Parathyroid adenoma (tissue), 2 donors: ENCODE data around the gene CFAP77.

Experiments used
- H2AFZ ChIP-seq: fragments of 300-600 bp; sonication (generic); one replicate; pipeline ENCODE4 v1.7.0; 2017; ENCODE audit warnings: antibody characterized with exemption, mild to moderate bottlenecking
- H3K27ac ChIP-seq: fragments of 300-600 bp; sonication (generic); one replicate; pipeline ENCODE4 v1.7.0; 2017
- H3K27me3 ChIP-seq: fragments of 300-600 bp; sonication (generic); one replicate; pipeline ENCODE4 v1.7.0; 2017; ENCODE audit warnings: low read length; ENCODE audit not compliant: control insufficient read depth, insufficient read depth
- H3K36me3 ChIP-seq: fragments of 300-600 bp; sonication (generic); one replicate; pipeline ENCODE4 v1.7.0; 2017; ENCODE audit warnings: low read length; ENCODE audit not compliant: control insufficient read depth, insufficient read depth
- H3K4me1 ChIP-seq: fragments of 300-600 bp; sonication (generic); one replicate; pipeline ENCODE4 v1.7.0; 2017; ENCODE audit warnings: control low read depth
- H3K4me2 ChIP-seq: fragments of 300-600 bp; sonication (generic); one replicate; pipeline ENCODE4 v1.7.0; 2017; ENCODE audit warnings: low read length
- H3K4me3 ChIP-seq: fragments of 300-600 bp; sonication (generic); one replicate; pipeline ENCODE4 v1.7.0; 2017; ENCODE audit warnings: low read depth, low read length
- H3K79me2 ChIP-seq: fragments of 300-600 bp; sonication (generic); one replicate; pipeline ENCODE4 v1.7.0; 2017; ENCODE audit warnings: control low read depth
- H3K9ac ChIP-seq: fragments of 300-600 bp; sonication (generic); one replicate; pipeline ENCODE4 v1.7.0; 2017; ENCODE audit warnings: mild to moderate bottlenecking
- H3K9me3 ChIP-seq: fragments of 300-600 bp; sonication (generic); one replicate; pipeline ENCODE4 v1.7.0; 2017; ENCODE audit warnings: low read length; ENCODE audit not compliant: control insufficient read depth
- CTCF ChIP-seq: fragments of 300-600 bp; sonication (generic); IDR thresholded peaks from one replicate; pipeline ENCODE4 v1.7.0; 2017; ENCODE audit warnings: antibody characterized with exemption, mild to moderate bottlenecking
- donor health status: primary hyperparathyroidism.

Gene CFAP77

GRCh38 chr9:132487351-132487791 is 77.4 kb downstream of the CFAP77 start:
- H3K4me3 ChIP-seq, result no peak overlapping the region
- H3K27ac ChIP-seq, result no peak overlapping the region

GRCh38 chr9:132487980-132488535 is 78.0 kb downstream of the CFAP77 start:
- no peak for TF ChIP-seq CTCF
- no peaks in the 10 kb centered on the region for H3K27me3 ChIP-seq

More at GRCh38 chr9:132487351-132487791, 77.4 kb downstream of the CFAP77 start:
- H3K9me3 ChIP-seq, result no peaks in the 10 kb centered on the region
- no peak overlapping the region for H2AFZ ChIP-seq
- H3K79me2 ChIP-seq, result no peaks in the 10 kb centered on the region
- H3K9ac ChIP-seq, result no peak overlapping the region
- H3K36me3 ChIP-seq, result no peaks in the 10 kb centered on the region
- no peaks in the 10 kb centered on the region for H3K4me1 ChIP-seq
- no peak overlapping the region for H3K4me2 ChIP-seq
- TF ChIP-seq CTCF, result no peak
- no peaks in the 10 kb centered on the region for H3K27me3 ChIP-seq

GRCh38 chr9:132488626-132489025 is 78.6 kb downstream of the CFAP77 start:
- Histone ChIP-seq H3K36me3 (no peaks in the 10 kb centered on the region), H3K9me3 (no peaks in the 10 kb centered on the region), H3K27ac (no peak overlapping the region), H3K27me3 (no peaks in the 10 kb centered on the region), H3K4me2 (no peak overlapping the region), H3K9ac (no peak overlapping the region), H2AFZ (no peak overlapping the region), H3K4me1 (no peaks in the 10 kb centered on the region), H3K4me3 (no peak overlapping the region), H3K79me2 (no peaks in the 10 kb centered on the region)
- no peak for TF ChIP-seq CTCF

More at GRCh38 chr9:132487980-132488535, 78.0 kb downstream of the CFAP77 start:
- Histone ChIP-seq H3K36me3 (no peaks in the 10 kb centered on the region), H3K9me3 (no peaks in the 10 kb centered on the region), H3K4me3 (no peak overlapping the region), H2AFZ (no peak overlapping the region), H3K27ac (no peak overlapping the region), H3K9ac (no peak overlapping the region), H3K4me1 (no peaks in the 10 kb centered on the region), H3K4me2 (no peak overlapping the region), H3K79me2 (no peaks in the 10 kb centered on the region)

- Histone ChIP-seq H3K9ac (no peak overlapping the region), H2AFZ (no peak overlapping the region), H3K27ac (no peak overlapping the region), H3K27me3 (no peaks in the 10 kb centered on the region), H3K4me1 (no peaks in the 10 kb centered on the region), H3K36me3 (no peaks in the 10 kb centered on the region), H3K79me2 (no peaks in the 10 kb centered on the region), H3K4me2 (no peak overlapping the region), H3K4me3 (no peak overlapping the region), H3K9me3 (no peaks in the 10 kb centered on the region)
- TF ChIP-seq CTCF, result no peak
These were observed 79.5 kb downstream of the CFAP77 start for GRCh38 chr9:132489536-132489935.

GRCh38 chr9:132494857-132495256 is 84.8 kb downstream of the CFAP77 start:
- no peak overlapping the region for H3K9ac ChIP-seq
- H3K4me2 ChIP-seq, result no peak overlapping the region
- no peaks in the 10 kb centered on the region for H3K4me1 ChIP-seq
- H3K9me3 ChIP-seq, result no peaks in the 10 kb centered on the region
- no peaks in the 10 kb centered on the region for H3K79me2 ChIP-seq
- no peak overlapping the region for H3K4me3 ChIP-seq
- no peak overlapping the region for H3K27ac ChIP-seq
- no peak for TF ChIP-seq CTCF
- no peaks in the 10 kb centered on the region for H3K36me3 ChIP-seq
- H2AFZ ChIP-seq, result no peak overlapping the region
- no peaks in the 10 kb centered on the region for H3K27me3 ChIP-seq
